T-helper 9 cell (primary cell): ENCODE measurements around the gene CCL24.
"Not testable (repeated sequence)": the region's sequence is repeated elsewhere in the genome, so short reads cannot be mapped to it uniquely, and the experiment has no call there.

Experiments
- DNase-seq: peaks from one replicate; pipeline ENCODE4 v3.0.0-alpha.2; 2020
- total RNA-seq, 2 donors: gene quantifications; one replicate each; lab custom pipeline; 2026; lab: John Stamatoyannopoulos, UW

Gene CCL24
- total RNA-seq, result 0 reads per million in 2 donors

- no peak for DNase-seq
These were observed at the start of gene CCL24 for GRCh38 chr7:75813781-75814236. TSS of gene CCL24 (minus strand) at chr7:75813806. CDS start at chr7:75813715, 91 bp downstream.

- no peak for DNase-seq
These were observed 48.0 kb upstream of the CCL24 start for GRCh38 chr7:75861636-75862035.

- no peak for DNase-seq
These were observed 44.8 kb upstream of the CCL24 start for GRCh38 chr7:75858410-75858809.

GRCh38 chr7:75856536-75856935, 42.9 kb upstream of the CCL24 start:
- no peak for DNase-seq

- not testable (repeated sequence) for DNase-seq
These were observed 41.3 kb upstream of the CCL24 start for GRCh38 chr7:75854813-75855345.

- no peak for DNase-seq
These were observed 40.6 kb upstream of the CCL24 start for GRCh38 chr7:75854233-75854632.

- no peak for DNase-seq
These were observed 36.6 kb upstream of the CCL24 start for GRCh38 chr7:75850235-75850634.

GRCh38 chr7:75849573-75849972, 36.0 kb upstream of the CCL24 start:
- DNase-seq, result no peak

GRCh38 chr7:75847707-75848106, 34.1 kb upstream of the CCL24 start:
- no peak for DNase-seq

GRCh38 chr7:75845132-75845531, 31.5 kb upstream of the CCL24 start:
- not testable (repeated sequence) for DNase-seq

GRCh38 chr7:75844158-75844557, 30.6 kb upstream of the CCL24 start:
- DNase-seq, result no peak

GRCh38 chr7:75843613-75844116, 30.1 kb upstream of the CCL24 start:
- DNase-seq, result no peak

- DNase-seq, result no peak
These were observed 29.3 kb upstream of the CCL24 start for GRCh38 chr7:75842836-75843446.

GRCh38 chr7:75840029-75840428, 26.4 kb upstream of the CCL24 start:
- no peak for DNase-seq

- not testable (repeated sequence) for DNase-seq
These were observed 24.8 kb upstream of the CCL24 start for GRCh38 chr7:75838281-75838930.

- no peak for DNase-seq
These were observed 23.2 kb upstream of the CCL24 start for GRCh38 chr7:75836798-75837197.

GRCh38 chr7:75835688-75836285, 22.2 kb upstream of the CCL24 start:
- DNase-seq, result no peak

GRCh38 chr7:75833662-75834061, 20.1 kb upstream of the CCL24 start:
- DNase-seq, result not testable (repeated sequence)

GRCh38 chr7:75830978-75831377, 17.4 kb upstream of the CCL24 start:
- DNase-seq, result no peak

GRCh38 chr7:75829656-75830055, 16.1 kb upstream of the CCL24 start:
- not testable (repeated sequence) for DNase-seq

- DNase-seq, result no peak
These were observed 9.7 kb upstream of the CCL24 start for GRCh38 chr7:75823198-75823910.

- no peak for DNase-seq
These were observed 7.1 kb upstream of the CCL24 start for GRCh38 chr7:75820688-75821087.

- no peak for DNase-seq
These were observed 6.1 kb upstream of the CCL24 start for GRCh38 chr7:75819711-75820110.
